HG03103 (cell line): Measurements from ENCODE around the gene SLC26A2.
A peak's percentile ranks its signal among the peaks of the same experiment; 100 is the strongest.
"Not testable (repeated sequence)": the region's sequence is repeated elsewhere in the genome, so short reads cannot be mapped to it uniquely, and the experiment has no call there.

ENCODE experiments used
- ATAC-seq: cut with Tn5 transposase; IDR thresholded peaks from one replicate; pipeline ENCODE4 v1.9.1; 2021; ENCODE audit warnings: low read depth; ENCODE audit not compliant: unreplicated experiment

Gene SLC26A2

DNA sequence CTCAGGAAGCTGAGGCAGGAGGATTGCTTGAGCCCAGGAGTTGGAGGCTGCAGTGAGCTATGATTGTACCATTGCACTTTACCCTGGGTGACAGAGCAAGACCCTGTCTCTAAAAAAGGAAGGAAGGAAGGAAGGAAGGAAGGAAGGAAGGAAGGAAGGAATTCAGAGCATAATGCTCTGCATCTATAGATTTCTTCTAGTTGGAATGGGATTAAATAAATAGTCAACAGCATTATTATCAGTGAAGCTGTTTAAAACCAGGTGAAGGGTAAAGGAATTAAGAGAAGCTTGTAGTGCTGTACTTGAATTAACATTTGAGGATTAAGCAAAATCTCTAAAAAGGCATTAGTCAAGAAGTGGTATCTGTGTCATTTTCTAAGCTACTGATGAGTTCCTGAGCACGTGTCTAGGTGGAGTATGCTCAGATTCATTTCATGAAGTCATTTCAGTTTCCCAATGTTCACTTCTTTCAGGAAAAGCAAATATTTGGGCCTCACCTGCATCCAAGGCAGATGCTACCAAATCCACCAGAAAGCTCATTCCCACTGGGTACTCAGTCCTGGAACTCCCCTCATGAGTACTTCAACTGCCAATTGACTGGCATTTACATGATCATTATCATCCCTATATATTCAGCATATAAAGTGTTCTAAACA, 24.4 kb upstream of the SLC26A2 start:
- no peak for ATAC-seq

DNA sequence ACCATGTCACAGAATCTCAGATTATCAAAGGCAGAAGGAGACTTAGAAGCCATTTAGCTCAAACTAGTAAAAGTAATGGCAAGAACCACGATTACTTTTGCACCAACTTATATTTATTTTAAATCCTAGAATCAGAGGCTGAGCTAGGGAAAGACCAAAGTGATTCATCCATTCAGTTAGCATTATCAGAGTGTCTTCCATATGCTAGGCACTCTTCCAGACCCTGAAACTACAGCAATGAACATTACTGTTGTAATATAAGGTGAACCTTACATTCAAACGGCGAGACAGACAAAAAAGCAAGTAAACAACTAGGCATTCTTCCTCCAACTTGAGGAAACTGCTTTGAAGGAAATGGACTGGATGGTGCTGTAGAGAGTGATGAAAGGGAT, 23.9 kb upstream of the SLC26A2 start:
- ATAC-seq = no peak

DNA sequence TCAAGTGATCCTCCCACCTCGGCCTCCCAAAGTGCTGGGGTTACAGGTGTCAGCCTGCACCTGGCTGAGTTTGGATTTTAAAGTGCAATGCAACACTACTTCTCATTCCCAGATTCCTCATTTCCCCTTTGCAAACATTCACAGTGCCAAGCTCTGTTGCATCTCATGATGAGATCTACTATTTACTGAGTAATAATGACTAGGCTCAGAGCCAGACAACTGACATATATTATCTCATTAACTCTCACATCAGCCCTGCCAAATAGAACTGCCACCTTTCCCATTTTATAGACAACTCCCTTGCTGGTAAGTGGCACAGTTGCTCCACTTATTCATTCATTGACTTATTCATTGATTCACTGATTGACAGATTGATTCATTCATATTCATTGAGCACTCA, 22.9 kb upstream of the SLC26A2 start:
- ATAC-seq = no peak

DNA sequence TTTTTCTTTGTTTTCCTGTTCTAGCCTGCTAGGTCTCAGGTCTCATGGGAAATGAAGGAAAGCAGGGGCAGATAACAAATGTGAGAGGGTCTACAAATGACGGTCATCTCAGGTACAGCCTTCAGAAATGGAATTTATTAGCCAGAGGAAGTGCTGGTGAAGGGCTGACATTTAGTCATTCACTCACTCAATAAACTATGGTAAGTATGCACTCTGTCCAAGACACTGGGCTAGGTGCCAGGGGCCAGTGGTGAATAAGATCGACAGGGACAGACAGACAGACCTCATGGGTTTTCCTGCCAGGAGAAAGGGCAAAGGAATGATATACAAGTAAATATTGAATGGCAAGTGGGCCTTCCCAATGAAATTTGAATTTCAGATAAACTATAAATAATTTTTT, 22.3 kb upstream of the SLC26A2 start:
- no peak for ATAC-seq

DNA sequence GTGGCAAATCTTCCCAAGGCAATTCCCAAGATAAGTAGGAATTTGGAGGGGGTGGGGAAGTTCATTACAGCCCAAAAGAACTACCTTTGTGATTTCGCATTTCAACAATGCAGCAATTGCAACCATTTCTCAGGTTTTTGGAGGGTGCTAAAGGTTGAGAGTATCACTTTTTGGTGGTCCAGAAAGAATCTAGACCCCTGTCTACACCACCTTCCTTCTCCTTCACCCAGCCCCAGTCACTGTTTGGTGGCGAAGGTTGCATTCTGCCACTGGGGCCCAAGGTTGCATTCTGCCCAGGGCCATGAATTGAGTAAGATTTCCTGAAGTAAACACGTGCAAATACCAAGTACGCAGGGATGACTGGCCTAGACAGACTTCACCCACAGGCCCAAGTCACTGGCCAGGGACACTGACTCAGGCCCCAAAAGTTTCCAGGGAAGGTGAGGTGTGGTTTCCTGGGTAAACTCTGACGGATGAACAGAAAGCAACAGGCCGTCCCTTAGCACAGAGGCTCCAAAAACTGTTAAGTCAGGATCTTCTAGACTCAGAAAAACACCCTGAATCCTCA, 21.7 kb upstream of the SLC26A2 start:
- ATAC-seq = no peak

DNA sequence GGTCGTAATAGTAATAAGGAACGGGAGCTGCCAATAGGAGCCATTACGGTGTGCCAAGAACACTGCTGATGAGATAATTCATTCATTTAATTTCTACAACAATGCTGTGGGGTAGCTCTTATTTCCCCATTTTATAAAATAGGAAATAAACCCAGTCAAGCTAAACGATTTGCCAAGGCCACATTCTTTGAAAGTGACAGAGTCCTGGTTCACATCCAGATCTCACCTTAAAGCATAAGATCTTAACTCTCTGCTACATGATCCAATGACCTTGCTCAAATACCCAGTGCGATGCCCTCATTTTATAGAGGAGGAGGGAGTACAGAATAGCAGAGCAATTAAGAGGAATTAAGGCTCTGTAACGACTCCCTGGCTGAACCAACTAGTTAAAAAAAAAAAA, 21.0 kb upstream of the SLC26A2 start:
- no peak for ATAC-seq

DNA sequence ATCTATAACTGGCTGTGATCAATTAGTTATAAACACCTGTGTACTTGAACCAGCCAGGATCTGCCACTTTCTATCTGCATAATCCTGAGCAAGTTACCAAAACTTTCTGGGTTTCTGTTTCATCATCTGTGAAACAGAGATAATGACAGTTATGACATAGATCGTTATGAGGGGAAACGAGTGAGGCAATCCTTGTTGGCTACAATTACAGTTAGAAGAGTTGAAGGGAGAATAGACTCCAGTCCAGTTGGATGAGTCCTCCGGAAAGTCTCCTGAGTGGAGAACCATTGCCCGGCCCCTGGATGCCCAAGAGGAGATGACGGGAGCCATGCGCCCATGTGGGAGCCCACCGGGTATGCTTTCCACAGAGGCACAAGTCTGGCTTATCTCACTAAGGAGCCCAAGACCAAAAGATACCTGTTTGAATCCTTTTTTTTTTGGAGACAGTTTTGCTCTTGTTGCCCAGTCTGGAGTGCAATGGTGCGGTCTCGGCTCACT, 20.4 kb upstream of the SLC26A2 start:
- ATAC-seq = peak; percentile 83

DNA sequence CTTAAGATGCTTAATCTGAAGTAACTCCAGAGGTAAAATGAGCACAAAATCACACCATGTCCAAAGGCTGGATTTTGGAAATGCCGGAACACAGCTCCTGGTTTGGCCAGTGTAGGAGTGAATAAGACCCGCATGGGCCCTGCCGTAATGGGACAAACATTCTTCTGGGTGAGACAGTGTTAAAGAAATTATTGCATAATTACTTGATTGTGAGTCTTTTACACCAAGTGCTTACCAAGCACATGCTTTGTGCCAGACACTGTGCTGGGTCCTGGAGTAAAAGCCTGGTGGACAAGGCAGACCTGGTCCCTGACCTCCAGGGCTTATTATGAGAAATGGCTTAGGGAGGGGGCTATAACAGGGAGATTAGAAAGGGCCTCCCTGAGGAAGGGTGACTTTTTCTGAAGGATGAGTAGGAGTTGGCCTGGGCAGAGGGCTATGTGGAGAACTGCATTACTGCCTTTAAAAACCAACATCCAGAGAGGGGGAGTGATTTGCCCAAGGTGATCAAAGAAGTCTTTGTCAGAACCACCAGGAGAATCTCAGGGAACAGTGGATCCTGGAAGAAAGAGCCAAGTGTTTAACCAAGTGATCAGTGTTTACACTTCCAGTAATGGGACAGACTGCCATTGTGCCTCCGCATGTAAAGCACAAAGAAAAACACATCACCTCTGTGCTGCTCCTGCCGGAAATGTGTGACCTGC, 19.5 kb upstream of the SLC26A2 start:
- no peak for ATAC-seq

DNA sequence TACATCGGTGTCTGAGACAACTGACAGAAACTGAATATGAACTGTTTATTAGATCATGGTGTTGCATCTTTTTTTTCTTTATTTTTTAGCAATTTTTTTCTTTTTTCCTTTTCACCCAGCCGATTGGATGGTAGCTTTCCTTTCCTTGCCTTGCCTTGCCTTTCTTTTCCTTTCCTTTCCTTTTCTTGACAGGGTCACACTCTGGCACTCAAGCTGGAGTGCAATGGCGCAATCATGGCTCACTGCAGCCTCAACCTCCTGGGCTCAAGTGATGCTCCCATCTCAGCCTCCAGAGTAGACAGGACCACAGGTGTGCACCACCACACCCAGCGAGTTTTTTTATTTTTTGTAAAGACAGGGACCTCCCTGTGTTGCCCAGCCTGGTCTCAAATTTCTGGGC, 18.8 kb upstream of the SLC26A2 start:
- ATAC-seq = no peak

DNA sequence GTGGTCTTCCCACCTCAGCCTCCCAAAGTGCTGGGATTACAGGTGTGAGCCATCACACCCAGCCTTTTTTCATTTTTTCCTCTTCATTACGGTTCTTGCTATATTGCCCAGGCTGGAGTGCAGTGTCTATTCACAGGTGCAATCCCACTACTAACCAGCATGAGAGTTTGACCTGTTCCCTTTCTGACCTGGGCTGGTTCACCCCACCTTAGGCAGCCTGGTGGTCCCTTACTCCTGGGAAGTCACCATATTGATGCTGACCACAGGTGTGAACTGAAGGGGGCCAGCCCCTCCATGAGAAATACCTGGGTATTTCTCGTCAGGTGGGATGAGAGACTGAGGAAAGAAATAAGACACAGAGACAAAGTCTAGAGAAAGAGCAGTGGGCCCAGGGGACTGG, 18.4 kb upstream of the SLC26A2 start:
- no peak for ATAC-seq

DNA sequence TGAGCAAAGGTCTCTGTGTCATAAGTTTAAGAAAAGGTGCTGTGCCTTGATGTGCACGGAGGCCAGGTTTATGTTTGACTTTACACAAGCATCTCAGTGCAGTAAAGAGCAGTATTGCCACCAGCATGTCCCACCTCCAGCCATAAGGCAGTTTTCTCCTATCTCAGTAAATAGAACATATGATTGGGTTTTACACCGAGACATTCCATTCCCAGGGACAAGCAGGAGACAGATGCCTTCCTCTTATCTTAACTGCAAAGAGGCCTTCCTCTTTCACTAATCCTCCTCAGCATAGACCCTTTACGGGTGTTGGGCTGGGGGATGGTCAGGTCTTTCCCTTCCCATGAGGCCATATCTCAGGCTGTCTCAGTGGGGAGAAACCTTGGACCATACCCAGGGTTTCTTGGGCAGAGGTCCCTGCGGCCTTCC, 17.8 kb upstream of the SLC26A2 start:
- not testable (repeated sequence) for ATAC-seq

DNA sequence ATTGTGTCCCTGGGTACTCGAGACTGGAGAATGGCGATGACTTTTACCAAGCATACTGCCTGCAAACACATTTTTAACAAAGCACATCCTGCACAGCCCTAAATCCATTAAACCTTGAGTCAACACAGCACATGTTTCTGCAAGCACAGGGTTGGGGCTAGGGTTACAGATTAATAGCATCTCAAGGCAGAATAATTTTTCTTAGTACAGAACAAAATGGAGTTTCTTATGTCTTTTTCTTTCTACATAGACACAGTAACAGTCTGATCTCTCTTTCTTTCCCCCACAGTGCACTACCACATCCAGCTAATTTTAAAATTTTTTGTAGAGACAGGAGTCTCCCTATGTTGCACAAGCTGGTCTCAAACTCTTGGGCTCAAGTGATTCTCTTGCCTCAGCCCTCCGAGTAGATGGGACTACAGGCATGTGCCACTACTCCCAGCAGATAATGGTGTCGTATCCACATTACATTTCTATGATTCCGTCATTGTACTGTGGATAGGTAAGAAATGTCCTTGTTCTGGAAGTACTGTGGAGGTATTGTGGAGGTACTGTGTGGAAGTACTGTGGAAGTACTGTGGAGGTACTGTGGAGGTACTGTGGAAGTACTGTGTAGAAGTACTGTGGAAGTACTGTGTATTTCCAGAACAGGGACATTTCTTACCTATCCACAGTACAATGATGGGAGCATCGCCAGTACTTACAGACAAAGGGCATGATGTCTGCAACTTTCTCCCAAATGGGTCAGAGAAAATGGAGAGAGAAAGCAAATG, 17.2 kb upstream of the SLC26A2 start:
- ATAC-seq = not testable (repeated sequence)

DNA sequence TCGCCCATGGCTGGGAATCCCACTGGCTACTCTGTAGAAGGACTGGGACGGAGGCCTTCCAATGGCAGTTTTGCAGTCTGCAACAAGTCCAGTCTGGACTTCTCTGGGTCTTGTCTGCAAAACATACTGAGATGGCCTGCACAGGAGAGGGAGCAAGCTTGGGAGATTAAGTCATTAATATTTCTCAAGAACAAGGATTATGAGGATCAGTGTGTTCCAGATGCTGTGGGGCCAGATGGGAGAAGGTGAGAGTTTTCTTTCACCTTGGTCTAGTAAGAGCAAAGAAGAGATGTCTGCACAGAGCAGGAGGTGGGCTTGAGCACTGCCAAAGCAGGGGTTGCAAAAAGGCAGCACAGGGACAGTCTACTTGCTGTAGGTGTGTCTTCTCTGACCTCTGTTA, 15.9 kb upstream of the SLC26A2 start, which contains the start of gene PDE6A:
PDE6A (minus strand) TSS at position 128 of the 400 bp plus-strand sequence; CDS start at position 8, 120 bp downstream.
- no peak for ATAC-seq

DNA sequence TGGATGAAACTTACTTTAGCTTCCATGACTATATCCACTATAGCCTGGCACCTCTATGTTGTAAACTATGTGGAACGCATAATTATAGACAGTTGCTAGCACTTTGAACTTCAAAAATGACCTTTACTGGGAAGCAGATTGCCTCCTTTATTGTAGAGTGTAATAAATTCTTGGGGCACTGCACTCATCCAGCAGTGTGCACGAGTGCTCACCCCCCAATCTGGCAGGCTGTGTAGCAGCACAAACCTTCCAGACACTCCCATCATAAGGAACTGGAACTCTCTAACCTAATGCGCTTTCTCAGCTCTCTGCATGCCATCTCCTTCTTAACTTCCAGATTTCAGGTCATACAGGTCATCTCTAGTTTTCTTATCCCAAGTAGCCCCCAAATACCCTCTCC, 14.4 kb upstream of the SLC26A2 start:
- ATAC-seq = no peak

DNA sequence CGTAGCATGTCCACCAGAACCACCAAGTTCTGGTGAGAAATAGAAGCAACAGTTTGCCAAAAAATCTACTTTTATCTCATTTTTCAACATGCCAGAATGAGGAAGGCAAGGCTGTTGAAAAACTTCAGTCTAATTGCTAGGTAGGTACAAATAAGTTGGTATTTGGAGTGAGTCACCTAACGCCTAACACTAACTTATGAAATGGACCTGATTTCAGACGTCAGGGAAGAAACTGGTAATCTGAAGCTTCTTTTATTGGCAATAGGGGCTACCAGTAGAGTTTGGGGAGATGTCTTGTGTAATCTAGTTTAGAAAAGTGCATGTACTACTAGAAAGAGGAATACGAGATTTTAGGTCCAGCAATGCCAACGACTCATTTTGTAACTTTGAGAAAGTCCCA, 11.6 kb upstream of the SLC26A2 start:
- ATAC-seq = no peak

DNA sequence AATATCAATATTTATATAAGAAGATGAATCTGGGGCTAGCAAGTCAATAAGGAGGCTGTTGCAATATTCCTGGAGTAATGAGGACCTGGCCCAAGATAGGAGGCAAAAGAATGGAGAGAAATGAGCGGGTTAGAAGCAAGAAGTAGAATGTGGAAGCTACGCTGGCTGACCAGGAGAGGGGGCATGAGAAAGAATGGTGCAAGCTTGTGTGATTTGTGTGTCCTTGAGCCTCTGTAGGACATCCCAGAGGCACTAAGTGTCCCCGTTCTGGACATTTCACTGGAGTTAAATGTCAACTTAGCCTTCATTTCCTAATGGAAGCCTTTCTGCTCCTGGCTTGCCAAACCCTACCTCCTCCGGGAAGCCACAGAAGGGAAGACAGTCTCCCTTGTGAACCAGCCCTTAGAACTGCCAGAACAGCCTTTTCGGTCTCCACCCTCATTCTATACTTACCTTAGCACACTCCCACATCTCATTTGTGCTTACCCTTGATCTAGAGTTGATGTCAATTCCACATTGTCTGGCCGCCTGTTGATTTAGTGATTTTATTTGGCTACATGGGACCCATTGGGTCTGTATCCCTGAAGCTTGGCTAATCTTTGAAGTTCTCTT, 9.3 kb upstream of the SLC26A2 start:
- ATAC-seq = no peak

DNA sequence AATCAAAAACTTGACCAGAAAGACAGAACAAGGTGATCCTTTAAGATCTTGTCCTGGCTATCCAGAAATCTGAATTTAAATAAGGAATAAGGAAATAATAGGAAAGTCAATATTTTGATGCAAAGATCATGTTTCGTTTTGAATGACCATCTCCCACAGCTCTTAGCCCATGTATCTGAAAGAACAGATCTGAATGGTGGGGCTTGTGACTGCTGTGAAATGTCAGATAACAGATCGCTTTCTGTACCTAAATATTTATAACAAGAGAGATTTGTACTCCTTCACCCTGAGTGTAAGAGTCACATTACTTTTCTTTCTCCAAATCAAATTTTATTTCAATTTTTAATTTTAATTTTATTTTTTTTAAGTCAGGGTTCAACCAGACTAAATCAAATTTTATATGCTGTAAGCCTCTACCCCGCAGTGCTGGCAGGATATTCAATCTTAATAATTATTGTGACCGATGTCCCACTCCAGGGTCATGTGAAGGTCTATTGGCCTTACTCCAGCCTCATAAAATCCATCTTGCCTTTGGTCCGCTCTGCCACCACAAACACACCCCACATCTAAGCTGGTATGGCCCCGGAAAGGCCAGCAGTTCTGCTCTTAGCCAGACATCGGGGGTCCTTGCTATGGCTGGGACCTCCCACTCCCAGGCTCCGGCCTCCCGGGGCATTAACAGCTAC, 7.0 kb upstream of the SLC26A2 start:
- ATAC-seq = no peak

DNA sequence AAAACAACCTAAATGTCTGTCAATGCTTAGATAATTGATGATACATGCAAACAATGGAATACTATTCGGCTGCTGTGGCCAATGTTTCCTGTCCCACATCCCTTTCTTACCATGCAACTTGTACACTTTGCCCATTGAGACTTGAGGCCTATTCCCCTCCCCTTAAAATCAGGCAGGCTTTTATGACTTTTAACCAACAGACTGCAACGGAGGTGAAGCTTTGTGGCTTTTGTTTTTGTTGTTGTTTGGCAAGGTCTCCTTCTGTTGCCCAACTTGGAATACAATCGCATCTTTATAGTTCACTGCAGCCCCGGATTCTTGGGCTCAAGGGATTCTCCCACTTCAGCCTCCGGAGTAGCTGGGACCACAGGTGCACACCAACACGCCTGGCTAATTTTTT, 5.8 kb upstream of the SLC26A2 start:
- no peak for ATAC-seq

DNA sequence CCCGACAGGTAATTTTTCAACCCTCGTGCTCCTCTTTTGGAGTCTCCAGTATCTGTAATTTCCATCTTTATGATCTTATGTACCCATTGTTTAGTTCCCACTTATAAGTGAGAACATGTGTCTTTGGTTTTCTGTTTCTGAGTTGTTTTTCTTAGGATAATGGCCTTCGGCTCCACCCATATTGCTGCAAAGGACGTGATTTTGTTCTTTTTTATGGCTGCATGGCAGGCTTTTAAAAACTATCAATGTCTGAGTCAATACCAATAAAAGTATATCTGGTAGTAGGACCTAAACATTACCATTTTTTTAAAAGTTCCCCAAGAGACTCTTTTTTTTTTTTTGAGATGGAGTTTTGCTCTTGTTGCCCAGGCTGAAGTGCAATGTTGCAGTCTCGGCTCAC, 3.9 kb upstream of the SLC26A2 start:
- ATAC-seq = no peak

DNA sequence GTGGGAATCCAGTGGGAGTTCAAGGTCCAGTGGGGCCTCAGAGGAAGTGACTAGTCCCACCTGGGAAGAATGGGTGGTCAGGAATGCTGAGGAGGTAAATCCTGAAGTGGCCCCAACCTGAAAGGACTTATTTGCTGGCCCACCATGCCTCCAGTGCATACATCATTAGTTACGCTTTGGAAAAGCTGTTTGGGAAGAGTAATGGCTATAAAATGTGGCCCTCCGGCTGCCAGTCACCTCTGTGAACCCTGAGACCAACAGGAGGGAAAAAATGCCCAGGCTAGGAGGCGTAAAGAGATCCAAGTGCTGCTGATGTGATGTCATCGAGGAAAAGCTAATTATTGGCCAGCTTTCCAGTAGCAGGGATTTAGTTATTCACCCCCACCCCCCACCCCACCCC, 2.7 kb upstream of the SLC26A2 start:
- no peak for ATAC-seq
